HT1080 (cell line): Measurements from ENCODE around the gene MSX2. TPM values are rescaled to one million over a fixed set of nuclear protein-coding genes. Genes with fewer than 3 reads are reported as not detected.

Source experiments
- DNase-seq: peaks from one replicate; pipeline ENCODE4 v3.0.0-alpha.2; 2015; ENCODE audit warnings: low read depth
- total RNA-seq: library from RNA; depleted of rRNA; stranded (reverse); fragments of >200 nt; shearing (Covaris generic); gene quantifications from 2 replicates; pipeline ENCODE4 v1.2.3, GENCODE V29; 2014

The MSX2 gene
- total RNA-seq, 1 experiment from 2014 or later, result 0.64 TPM

DNA sequence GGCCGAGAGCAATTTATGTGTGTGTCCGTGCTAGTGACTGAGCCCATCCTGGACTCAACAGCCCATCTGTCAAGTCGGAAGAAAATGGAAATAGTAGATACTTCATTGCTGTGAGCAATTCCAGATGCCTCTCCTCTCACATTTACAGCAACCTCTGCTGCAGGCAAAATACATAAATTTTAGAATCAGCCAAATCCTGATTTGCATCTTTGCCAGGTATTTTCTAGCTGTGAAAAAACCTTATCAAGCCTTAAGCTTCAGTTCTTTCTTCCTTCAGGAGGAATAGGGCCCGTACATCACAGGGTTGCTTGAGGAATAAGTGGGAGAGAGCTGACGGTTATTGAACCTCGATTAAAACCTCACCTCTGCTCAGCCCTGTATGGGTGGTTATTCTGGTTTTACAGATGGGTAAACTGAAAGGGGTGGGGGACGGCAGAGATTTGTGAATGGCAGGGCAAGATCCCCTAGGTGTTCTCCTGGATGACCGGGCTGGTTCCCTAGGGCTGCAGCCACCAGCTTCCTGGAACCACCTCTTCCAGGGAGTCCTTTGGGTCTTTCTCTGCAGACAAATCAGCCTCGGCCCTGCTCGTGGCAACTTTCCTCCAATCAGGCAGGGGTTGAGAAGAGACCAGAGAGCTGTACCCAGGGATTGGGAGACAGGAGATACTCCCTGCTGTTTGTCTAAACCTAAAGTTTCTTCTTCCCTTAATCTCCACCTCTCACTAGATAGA lies 5.3 kb upstream of the MSX2 start:
- DNase-seq, result no peak

DNA sequence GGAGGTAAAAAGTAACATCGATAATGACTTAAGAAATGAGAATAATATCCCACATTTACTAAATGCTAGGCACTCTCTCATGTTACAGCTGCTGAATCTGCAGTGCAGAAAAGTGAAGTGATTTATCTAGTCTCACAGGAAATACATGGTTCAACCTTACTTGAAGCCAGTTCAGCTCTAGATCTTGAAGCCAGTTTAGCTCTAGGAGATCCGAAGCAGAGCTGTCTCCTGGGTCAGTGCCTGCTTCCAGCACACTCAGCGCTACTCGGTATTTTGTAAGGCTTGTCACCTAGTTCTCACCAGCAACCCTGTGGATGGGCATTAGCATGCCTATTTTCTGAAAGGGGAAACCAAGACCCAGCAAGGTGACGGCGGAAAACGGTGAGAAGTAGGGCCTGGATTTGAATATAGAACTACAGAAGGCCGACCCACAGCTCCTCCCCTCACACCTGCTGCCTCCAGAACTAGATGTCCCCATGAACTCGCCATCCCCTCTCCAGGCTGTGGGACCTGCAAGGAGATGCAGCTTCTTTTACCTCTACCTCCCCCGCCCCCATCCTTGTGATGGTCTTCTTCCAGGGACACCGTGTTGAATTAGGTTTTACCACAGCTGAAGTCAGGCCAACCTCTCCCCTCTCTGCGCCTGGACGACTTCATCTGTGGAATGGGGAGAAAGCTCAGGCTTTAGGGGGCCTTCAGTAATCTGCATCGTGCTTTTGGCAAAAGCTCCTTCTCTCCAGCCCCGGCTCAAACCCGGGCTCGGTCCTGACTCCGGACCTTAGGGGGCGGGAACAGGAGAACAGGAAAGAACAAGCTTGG lies 4.4 kb upstream of the MSX2 start:
- DNase-seq, result no peak

DNA sequence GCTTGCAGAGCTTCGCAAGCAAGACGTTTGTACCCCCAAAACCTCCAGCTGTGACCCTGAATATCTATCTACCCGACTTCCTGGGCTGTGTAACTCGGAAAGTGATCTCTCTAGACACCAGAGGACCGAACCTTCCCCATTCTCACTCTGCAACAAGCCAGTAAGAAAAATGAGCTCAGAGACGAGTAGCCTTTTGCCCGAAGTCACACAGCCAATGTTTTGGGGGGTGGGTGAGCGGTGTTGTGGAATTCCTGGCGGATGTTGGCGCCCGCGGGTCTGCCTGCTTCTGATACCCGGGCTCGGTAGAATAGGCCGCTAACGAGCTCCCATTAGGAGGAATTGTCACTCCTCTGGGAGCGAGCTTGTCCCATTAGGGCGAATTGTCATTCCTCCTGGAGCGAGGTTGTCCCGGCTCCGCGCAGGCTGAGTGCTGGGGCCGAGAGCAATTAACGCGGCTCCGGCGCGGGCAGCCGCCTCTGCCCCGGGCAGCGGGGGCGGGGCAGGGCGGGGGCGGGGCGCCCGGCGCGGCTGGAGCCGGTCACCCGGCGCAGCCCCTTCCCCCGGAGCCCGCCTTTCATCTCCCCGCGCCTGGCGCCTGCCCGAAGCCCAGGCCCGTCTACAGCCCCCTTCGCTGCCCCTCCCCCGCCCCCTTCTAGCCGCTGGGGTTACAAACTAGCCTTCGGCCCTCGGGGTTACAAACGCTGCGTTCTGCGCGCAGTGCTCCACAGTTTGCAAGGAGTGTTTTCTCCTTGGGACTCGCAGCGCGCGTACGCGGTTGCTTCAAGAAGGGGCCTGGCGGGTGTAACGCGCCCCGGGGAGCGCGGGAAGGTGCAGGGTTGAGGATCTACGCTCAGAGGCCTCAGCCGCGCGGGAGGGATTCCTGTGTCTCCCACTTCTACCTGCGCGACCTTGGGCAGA lies 3.5 kb upstream of the MSX2 start:
- DNase-seq, result no peak

DNA sequence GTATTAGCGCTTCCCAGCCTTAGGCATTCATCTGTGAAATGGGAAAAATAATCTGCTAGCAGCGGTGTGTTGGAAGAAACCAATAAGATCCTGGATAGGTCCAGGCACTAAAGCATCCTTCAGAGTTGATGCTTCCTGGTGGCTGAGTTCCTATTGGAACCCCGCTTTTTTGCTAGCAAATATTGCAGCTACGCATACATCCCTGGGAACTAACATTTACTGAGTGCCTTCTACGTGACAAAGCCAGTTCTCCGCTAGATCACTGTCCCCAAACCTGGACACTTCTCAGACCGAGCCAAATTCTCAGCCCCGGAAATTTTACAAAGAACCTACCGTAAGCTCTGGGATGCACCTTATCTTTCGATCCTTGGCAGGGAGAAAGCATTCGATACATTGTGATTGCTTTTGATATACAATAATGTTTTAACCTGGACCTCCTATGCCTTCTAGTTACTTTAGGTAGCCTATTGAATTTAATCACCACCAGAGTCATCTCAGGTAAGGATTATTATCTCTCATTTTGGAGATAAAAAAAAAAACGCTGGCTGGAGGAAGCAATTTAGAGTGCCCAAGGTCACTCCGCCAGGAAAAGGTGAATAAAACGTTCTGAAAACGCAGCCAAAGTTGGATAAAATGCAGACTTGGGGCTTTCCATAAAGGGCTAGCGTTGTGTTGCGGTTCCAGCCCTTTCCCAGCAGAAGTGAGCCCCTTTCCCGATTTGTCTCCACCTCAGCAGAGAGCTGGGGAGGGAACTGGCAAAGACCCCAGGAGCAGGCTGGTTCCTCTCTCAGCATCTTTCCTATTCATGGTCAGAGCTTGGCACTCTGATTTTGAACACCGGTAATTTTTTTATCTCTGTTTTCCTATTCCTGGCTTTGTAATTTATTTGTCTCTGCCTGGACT lies 2.6 kb upstream of the MSX2 start:
- DNase-seq, result no peak

DNA sequence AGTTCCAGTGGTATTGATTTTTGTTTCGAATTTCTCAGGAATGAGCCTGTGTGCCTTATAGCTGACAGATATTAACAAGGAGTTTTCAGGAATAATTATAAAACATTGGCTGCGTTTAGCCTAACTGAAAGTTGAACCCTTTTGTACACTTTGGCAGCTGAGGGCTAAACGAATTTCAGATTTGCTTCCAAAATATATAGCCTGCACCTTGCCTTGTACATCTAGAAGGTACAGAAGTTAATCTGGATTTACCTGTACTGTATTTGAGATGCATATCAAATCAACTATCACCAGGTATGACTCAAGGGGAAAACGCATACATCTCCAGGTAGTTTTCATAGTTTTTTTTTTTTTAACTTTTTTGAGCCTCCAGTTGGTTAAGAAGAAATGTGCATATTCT lies 1.9 kb upstream of the MSX2 start:
- no peak for DNase-seq

DNA sequence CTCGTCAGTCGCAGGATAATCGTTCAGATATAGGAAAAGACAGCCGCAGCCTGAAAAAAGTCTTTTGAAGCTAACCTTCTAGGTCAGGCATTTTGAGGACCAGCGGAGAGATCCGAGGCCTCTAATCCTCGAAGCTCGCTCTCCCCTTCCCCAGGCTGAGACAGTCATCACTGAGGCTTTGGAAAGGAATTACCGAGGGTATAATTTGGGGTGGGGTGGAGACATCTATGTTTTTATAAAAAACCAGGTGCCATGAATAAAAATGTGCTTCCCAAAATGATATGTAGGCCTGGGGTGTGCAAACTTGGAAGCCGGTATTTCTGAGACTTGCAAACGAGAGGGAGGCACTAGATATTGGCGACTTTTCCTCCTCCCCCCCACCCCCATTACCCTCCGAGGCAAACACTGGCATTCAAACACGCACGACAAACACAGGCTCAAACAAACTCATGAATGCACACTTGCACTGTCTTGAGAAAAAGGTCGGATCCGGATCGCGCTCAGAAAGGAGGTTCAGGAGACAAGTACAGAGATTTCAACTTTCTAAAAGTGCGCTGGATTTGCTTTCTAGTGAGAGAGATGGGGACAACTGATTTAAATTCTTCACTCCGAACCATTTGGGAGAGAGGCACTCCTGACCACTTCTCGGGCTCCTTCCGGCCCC lies 935 bp upstream of the MSX2 start:
- no peak for DNase-seq

DNA sequence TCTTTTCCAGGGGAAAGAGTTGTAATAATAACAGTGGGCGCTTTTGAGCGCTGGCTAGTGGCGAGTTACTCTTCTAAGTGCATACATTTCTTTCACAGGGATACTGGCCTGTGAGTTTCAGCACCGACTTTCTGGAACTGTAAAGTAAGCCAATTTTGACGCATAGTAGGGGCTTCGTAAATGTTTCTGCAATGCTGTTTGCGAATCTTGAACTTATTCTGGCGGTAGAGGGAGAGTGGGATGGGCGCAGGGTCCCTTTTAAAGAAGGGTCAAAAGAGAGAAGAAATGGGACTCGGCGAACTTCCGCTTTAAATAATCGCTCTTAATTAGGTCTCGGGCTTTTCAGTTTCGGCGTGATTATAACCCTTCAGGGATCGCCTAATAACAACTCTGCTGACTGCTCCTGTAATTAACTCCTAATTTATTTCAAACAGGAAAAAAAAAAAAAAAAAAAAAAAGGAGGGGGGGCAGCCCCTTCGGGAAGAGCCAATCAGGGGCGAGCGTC lies 351 bp upstream of the MSX2 start:
- DNase-seq, result no peak

DNA sequence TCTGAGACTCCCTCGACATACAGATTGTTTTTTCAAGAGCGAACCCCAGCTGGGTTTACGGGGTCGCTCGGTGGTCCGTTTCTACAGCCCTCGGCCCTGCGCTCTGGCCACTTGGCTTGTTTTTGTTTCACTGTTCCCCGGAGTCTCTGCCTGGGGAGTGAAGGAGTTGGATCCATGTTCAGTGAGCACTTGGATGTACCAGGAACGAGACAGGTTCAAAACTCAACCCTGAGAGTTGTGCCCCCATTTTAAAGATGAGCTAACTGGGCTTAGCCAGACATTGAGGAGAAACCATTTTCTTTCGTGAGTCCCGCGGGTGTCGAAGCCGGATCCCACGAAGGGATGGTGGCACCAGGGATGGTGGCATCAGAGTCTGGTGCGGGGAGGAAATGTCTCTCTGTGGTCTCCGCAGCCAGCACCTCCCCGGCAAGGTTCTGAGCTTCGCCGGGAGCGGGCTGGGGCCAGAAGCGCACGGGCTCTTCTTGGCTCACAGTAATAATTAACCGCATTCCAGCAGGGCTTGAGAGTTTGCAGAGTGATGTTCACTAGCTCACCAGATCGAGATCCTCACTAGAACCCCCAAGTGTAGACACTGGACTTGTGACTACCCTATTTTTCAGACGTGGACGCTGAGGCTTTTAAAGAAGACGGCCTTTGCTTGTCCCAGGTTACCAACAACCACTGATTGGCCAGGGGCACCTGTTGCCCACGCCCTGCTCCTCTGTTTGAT lies 1.0 kb downstream of the MSX2 start:
- DNase-seq, result no peak

DNA sequence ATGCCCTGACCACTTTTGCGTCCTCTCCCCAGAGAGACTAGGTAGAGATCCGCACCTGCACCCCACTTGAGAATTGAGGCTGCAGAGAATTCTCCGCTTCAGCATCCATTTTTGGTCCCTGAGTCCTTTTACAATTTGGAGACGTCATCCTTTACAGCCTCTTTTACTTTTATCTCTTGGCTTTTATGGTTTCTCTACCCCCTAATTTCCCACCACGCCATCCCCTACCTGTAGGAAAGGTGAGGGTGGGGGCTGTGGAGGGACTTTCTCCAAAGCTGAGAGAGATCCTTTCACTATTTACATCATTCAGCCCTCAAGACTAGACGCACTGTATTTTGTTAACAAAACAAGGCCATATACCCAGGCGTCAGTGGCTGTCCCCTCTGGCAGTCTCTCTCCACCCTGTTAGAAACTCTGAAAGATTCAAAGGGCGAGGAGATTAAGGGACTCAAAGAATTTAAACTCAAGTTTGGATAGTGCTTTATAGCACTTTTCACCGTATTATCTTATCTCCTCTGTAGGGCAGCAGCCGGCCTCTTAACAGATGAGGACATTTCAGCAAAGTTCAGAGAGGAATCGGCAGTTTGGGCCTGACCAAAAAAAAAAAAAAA lies 1.7 kb downstream of the MSX2 start:
- no peak for DNase-seq

DNA sequence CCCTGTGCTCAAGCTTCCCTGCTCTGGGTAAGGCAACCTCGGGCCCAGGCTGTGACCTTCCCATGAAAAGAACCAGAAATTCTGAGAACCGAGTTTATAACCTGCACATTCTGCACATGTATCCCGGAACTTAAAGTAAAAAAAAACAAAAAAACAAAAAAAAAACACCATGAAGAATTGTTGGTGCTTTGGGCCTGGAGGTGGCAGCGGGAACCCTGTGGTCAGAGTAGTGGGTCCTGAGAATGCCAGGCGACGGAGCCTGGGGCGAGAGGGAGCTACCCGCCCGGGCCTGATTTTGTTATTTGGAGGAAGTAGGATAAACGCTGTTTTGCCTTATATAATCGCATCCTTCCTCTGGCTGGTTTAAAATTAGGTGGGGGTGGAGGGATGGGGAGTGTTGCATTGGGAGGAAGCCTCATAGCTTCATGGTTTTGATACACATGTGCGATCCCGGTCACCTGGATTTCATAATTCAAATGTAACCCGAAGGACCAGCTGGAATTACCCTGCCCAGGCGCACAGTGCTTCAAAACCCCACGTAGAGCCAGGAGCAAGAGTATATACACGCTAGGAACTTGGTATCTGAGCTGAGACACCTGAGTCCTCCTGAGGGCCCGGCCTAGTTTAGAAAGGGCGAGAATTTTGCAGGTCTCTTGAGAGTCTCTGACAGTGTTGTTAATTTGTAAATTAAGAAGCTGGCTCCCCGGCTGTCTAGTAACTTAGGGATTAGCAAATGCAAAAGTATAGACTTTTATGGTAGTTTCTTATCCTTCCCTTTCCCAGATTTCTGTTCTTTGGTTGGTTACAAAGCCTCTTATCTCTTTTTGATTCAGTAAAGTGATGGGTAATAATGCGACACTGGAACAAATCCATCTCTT lies 2.8 kb downstream of the MSX2 start:
- no peak for DNase-seq

DNA sequence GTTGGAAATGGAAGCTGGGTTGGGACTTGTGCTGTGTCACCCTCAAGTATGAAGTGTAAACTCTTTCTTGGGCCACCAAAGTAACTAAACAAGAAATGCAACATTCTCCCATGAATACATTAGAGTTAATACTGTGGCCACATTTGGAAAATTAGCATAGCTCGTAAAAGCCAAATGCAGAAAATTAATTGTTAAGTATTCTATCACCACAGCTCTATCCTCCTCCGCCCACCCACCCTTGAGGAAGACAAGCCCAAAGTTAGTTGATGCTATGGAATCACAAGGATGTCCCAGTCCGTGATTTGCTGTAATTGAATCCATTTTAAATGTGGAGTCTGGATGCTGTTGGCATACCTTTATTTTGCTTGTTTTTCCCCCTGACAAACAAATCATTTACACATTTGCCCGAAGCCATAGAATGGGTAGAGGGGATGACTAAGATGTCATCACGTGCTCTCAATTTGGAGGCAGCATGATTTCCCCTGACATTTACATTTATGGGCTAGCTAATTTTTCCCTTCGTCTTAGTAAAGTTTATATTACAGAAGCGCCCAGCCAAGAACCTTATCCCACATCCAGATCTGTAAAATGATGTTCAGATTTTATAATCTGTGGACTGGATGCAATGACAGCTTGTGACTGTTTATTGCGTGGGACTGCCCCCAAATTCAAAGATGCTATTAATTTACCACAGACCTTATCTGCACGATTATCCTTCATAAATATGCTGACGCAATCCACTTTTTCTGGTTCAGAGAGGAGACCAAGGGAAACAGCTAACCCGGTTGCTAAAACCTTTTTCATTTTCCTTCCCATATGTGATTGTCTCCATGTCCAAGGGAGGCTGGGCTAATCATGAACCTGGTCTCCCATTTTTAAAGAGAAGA lies 3.7 kb downstream of the MSX2 start:
- DNase-seq, result no peak

DNA sequence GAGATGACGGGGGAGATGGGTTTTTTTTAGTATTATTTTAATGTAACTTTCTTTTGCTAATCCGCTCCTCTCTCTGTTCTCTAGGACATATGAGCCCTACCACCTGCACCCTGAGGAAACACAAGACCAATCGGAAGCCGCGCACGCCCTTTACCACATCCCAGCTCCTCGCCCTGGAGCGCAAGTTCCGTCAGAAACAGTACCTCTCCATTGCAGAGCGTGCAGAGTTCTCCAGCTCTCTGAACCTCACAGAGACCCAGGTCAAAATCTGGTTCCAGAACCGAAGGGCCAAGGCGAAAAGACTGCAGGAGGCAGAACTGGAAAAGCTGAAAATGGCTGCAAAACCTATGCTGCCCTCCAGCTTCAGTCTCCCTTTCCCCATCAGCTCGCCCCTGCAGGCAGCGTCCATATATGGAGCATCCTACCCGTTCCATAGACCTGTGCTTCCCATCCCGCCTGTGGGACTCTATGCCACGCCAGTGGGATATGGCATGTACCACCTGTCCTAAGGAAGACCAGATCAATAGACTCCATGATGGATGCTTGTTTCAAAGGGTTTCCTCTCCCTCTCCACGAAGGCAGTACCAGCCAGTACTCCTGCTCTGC lies 4.8 kb downstream of the MSX2 start:
- no peak for DNase-seq

DNA sequence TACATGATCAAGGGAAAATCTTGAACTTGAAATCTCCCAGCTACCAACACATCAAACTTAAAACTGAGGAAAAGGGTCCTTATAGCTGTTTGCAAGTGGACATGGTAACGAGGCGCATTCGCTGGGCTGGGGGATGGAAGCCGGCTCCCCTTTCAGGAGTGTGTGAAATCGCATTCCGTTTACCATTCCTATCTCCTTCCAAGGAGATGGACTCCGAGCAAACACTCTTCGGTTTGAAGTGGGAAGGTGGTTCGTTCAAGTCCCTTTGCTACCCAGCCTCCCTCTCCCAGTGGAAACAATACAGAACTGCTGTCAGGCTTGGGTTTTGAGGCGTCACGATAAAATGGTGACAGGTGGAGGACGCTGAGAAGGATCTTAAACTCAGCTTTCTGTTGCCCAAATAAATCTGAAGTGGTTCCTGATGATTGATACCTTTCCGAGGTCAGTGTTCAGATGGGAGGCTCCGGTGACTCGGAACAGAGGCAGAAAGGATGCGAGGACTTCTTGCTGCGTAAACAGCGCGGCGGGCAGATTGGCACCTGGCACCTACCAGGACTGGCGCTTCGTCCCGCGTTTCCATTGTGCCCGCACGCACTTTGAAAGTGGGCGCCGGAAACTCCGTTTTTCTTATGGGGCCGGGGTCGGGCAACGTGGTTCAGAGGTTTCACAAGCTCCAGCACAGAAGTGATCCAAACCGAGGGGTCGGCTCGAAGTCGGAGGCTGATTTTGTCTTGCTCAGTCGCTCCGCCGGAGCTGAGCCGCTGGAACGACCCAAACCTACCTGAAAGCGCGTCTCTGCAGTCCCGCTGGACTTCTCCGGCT lies 7.0 kb downstream of the MSX2 start:
- DNase-seq, result no peak

DNA sequence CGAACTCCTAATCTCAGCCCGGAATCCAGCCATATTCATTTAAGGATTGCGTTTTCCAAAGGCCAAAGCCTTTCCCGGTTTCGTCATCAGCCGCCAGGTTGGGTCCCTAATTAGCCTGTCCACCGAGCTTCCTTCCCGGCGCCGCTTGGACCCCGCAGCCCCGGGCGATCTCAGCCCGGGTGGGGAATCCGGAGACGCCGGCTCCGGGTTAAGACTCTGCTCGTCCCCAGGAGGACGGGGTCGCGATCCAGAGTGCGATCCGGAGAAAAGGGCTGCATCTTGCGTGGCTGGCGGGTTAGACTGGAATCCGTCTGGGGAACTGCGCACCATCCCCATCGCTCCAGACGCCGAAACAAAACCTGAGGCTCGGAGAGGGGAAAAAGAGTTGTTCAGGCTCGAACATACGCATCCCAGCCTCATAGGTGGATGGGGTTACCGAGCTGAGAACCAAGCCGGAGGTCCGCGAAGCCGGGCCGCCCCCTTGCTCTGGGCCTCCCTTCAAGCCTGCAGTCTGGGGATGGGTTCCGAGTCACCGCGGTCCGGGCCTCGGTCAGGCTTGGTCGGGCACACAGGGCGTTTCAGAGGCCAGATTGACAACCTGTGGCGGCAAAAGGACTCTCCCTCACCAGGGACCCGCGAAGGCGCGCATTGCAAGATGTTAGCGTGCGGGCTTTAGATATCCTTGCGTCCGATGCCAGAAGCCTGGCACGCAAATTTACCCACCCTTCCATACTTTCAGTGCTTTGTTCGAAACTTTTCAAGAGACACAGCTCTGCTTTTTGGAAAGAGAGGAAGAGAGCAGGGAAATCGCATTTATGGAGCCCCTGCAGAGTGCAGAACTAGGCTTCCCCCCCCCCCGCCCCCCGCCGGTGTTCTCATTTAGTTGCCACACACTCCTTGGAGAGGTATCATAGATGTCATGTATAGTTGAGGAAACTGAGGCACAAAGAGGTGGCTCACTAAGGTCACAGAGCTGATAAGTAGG lies 7.9 kb downstream of the MSX2 start:
- DNase-seq, result no peak
